ENCODE data around the gene TPST1. TPM values are rescaled to one million over a fixed set of nuclear protein-coding genes. Genes with fewer than 3 reads are reported as not detected.

The TPST1 gene
- total and polyA plus RNA-seq, 2 of the 8 experiments (the other 6 are each of a cell fraction or from before 2014, with no cell fraction given): 8.2 to 18.4 TPM

- Histone ChIP-seq H3K56ac (replicated peaks; ENCODE audit: insufficient read length, low read depth, low read length) (no peak overlapping the region), H4K8ac (ENCODE audit: extremely low read depth, insufficient read depth, low read length) (no peak overlapping the region), H3K36me3 (ENCODE audit: control insufficient read depth in 2 of 4, insufficient read depth in 4 of 4, low read length in 3 of 4) (no peaks in the 10 kb centered on the region), H2AK5ac (ENCODE audit: low read depth, low read length) (no peak overlapping the region), H3K79me2 (ENCODE audit: control insufficient read depth in 1 of 2, insufficient read depth in 2 of 2, low read length in 2 of 2) (no peaks in the 10 kb centered on the region), H4K20me1 (replicated peaks in 1 of 2; ENCODE audit: control insufficient read depth in 1 of 2, insufficient read depth in 2 of 2, low read length in 2 of 2) (no peaks in the 10 kb centered on the region), H3K4me1 (replicated peaks in 1 of 4; ENCODE audit: control insufficient read depth in 3 of 4, insufficient read depth in 4 of 4, low read length in 3 of 4) (peaks cover 0 to 2% (median 0%) of the 10 kb centered on the region in 4 experiments; a peak in 1 of 7 replicates), H4K91ac (replicated peaks; ENCODE audit: insufficient read length, low read length) (no peak overlapping the region), H2BK20ac (ENCODE audit: low read length) (no peak overlapping the region), H3K79me1 (ENCODE audit: low read depth, low read length) (0 out of 2 replicates have a peak, but pooled peaks cover 2% of the 10 kb centered on the region), H2BK5ac (ENCODE audit: low read depth, low read length) (no peak overlapping the region), H3K4me3 (ENCODE audit: extremely low read depth in 1 of 4, insufficient read depth in 2 of 4, low read depth in 3 of 4, low read length in 4 of 4) (no peak overlapping the region), H2AFZ (ENCODE audit: low read length) (no peak overlapping the region), H3K27me3 (replicated peaks in 1 of 4; ENCODE audit: control insufficient read depth in 3 of 4, extremely low read depth in 1 of 4, insufficient read depth in 3 of 4, low read length in 3 of 4) (no peaks in the 10 kb centered on the region), H3K14ac (ENCODE audit: insufficient read length) (no peak overlapping the region), H3K9me3 (ENCODE audit: insufficient read depth in 2 of 2, low read depth in 1 of 2, low read length in 1 of 2) (no peaks in the 10 kb centered on the region), H3K4me2 (ENCODE audit: insufficient read depth in 1 of 2, low read depth in 2 of 2, low read length in 2 of 2) (no peak overlapping the region), H3K18ac (ENCODE audit: extremely low read depth, low read length) (no peak overlapping the region), H2BK15ac (ENCODE audit: low read length) (no peak overlapping the region), H3K4ac (replicated peaks; ENCODE audit: insufficient read length, low read depth, low read length) (no peak overlapping the region), H3K9ac (replicated peaks in 1 of 4; ENCODE audit: extremely low read depth in 1 of 4, low read depth in 3 of 4, low read length in 3 of 4) (no peak overlapping the region), H2BK120ac (replicated peaks; ENCODE audit: low read depth, low read length) (no peak overlapping the region), H4K5ac (ENCODE audit: insufficient read length, low read depth, low read length) (no peak overlapping the region), H3K27ac (ENCODE audit: low read depth, low read length) (no peak overlapping the region), H3K23me2 (ENCODE audit: low read depth, low read length) (no peaks in the 10 kb centered on the region), H2BK12ac (ENCODE audit: low read depth, low read length) (no peak overlapping the region), H3K23ac (ENCODE audit: insufficient read length) (no peak overlapping the region)
- CTCF ChIA-PET (ENCODE audit: partially characterized antibody): no interaction called here
- no peak for DNase-seq (ENCODE audit: low read depth in 1 of 2, low spot score in 2 of 2)
- no peak for FAIRE-seq
- 88% methylated on average over 4 of the region's 4 CpGs; no CpG with 5 or more reads in 1 of the 2 experiments for WGBS, 2 experiments (ENCODE audit: extremely low coverage in 1 of 2, insufficient coverage in 1 of 2, insufficient read length in 1 of 2, insufficient replicate concordance in 2 of 2, low coverage in 1 of 2, low lambda C conversion rate in 2 of 2, missing lambda C conversion rate in 1 of 2)
- POLR2A ChIA-PET (ENCODE audit: partially characterized antibody): interaction anchor here (0.6 to 0.9 kb wide), 3 partner anchors 9 to 1218 kb away, joined by 3 read pairs; no protein-coding TSS in a partner anchor
- TF ChIP-seq MAFK (IDR thresholded peaks at IDR 0.05; ENCODE audit: low read depth, low read length) (no peak), CBX5 (IDR thresholded peaks at IDR 0.05; ENCODE audit: low read depth, low read length) (no peak), TAF1 (IDR thresholded peaks at IDR 0.05; ENCODE audit: low read depth, low read length) (no peak), POLR2A (IDR thresholded peaks at IDR 0.05; ENCODE audit: control extremely low read depth in 1 of 2, low read depth in 2 of 2, low read length in 2 of 2) (no peak), SUZ12 (IDR thresholded peaks at IDR 0.05; ENCODE audit: low read length) (no peak), EP300 (IDR thresholded peaks at IDR 0.05; ENCODE audit: borderline replicate concordance in 1 of 2, low read depth in 2 of 2, low read length in 2 of 2) (no peak), SP1 (IDR thresholded peaks at IDR 0.05; ENCODE audit: low read depth, low read length) (no peak), RAD21 (IDR thresholded peaks at IDR 0.05 in 1 of 2, conservative IDR thresholded peaks at IDR 0.05 in 1 of 2; ENCODE audit: low read depth in 2 of 2, low read length in 2 of 2) (no peak), KDM1A (IDR thresholded peaks at IDR 0.05; ENCODE audit: borderline replicate concordance, low read length) (no peak), SAP30 (IDR thresholded peaks at IDR 0.05; ENCODE audit: insufficient read depth, insufficient replicate concordance, low read length) (no peak), CEBPB (IDR thresholded peaks at IDR 0.05; ENCODE audit: low read depth, low read length) (no peak), BACH1 (IDR thresholded peaks at IDR 0.05; ENCODE audit: low read length) (no peak), KDM4A (IDR thresholded peaks at IDR 0.05; ENCODE audit: low read depth, low read length, severe bottlenecking) (no peak), POLR2AphosphoS5 (IDR thresholded peaks at IDR 0.05; ENCODE audit: low read depth, low read length) (no peak), RBBP5 (IDR thresholded peaks at IDR 0.05; ENCODE audit: borderline replicate concordance, low read depth, low read length) (no peak)
These were observed 99.4 kb downstream of the TPST1 start for GRCh38 chr7:66304536-66304935.

All from H1 (cell line).